ELR (cell line): ENCODE results near the gene ZMIZ1.
"Not testable (repeated sequence)": the region's sequence is repeated elsewhere in the genome, so short reads cannot be mapped to it uniquely, and the experiment has no call there.

Experiments
- DNase-seq: peaks from one replicate; pipeline ENCODE4 v3.0.0-alpha.2; 2015; ENCODE audit warnings: low read depth

ZMIZ1 gene

DNA sequence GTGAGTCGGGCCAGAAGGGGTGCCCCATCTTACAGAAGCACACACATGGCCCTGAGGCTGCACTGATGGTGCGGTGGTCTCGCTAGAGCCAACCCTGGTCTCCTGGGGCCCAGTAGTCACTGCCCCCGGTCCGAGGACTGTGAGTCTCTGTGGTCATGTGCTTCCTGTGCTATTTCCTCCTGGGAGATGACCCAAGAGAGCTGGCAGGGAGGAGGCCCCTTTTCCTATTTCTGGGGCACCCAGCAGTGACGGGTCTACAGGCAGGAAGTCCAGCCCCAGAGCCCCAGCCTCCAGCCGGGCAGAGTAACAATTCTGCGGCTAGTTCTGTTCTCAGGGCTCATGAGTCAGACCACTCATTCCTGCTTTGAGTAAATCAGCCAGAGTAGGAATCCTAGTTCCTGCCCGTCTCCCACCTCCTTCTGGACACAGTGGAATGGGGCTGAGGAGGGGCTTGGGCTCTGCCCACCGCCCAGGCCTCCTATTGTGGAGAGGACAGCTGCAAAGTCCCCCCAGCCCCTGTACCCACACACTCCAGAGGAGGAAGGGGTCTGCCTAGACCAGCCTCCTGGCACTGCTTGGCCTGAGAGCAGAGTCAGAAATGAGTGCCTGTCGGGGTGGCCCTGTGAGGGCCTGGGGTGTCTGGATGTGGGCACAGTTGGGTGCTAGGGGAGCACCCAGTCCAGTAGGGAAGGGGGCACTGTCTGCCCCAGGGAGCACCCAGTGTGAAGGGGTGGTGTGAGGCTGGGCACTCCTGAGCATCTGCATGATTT lies 198.0 kb downstream of the ZMIZ1 start:
- peak; percentile 97 for DNase-seq

DNA sequence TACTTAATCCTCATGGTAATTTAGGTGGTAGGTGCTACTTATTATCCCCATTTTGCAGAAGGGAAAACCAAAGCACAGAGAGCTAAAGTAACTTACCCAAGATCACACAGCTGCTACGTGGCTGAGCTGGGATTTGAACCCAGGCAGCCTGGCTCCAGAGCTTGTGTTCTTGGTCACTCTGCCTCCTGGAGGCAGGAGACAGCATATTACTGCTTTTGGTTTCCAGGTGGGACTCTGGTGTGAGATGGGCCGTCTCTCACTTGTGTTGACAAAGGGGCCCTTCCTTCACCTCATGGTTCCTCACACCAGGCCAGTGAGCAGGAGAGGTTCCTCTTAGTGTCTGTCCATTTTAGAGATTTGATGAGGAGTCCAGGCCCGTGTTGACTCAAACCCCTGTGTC lies 198.7 kb downstream of the ZMIZ1 start:
- DNase-seq: no peak

DNA sequence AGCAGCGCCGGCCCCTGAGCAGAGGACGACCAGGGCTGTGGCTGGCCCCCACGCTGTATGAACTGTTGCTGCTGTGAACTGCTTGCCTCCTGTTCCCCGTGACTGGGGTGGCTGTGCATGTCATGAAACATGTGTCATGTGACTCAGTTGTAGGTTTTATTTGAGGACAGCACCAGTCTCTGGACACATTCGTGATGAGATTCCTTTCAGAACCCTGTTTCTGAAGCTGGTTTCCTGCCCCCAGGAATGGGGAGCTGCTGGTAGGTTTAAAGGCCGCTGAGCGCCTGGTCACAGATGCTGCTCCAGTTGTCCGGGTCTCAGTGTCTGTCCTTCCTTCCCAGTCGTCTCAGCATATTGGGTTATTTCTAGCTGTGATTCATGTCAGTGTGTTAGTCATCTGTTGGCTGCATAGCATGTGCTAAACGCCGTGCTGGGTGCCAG lies 199.4 kb downstream of the ZMIZ1 start:
- peak; percentile 88 for DNase-seq

DNA sequence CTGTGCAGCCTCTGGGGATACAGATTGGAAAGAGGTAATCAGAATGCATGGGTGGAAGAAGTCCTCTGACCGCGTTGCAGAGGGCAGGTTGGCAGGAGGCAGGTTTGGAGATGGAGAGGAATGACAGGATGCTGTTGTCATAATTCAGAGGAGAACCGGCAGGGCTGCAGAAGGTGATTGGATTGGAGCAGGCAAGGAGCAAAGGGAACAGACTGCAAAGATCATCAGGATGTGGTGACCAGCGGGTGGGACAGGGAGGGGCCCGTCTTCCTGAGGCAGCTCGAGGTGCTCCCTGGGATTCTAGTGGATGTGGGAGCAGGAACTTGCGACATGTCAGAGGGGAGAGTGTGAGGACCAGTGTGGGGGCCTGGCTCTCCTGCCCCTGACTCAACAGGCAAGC lies 200.0 kb downstream of the ZMIZ1 start:
- peak; percentile 54 for DNase-seq

DNA sequence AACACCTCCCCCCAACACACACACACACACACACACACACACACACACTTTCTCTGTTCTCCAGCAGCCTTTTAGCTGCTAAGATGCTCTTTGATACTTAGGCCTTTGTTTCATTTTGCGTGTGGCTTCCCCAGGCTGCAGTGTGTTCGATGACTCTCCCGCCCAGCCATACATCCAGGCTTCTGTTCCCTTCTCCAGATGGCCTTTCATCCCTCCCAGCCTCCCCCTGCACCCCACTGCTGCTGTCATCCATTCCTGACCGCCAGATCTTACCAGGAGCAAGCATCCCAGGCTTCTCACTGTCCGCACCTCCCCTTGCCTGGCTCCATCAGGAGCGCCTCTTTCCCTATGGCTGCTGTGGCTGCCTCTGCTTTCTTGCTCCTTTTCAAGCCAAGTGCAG lies 200.7 kb downstream of the ZMIZ1 start:
- no peak for DNase-seq

DNA sequence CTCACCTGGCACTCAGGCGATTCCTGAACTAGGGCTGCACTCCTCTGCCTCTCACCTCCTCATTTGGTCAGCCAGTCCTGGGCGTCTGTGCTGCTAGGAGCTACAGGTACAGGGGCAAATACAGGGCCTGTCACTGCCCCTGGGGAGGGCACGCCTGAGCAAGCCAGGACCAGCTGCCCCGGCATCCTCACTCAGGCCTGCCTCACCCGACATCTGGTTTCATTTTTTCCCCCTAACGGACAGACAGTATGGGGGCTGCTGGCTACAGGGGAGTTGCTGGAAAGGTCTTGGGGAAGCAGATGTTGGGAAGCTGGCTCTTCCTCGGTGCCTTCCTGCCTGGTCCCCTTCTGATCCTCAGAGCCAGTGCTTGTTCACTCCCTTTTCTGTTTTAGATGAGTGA lies 201.2 kb downstream of the ZMIZ1 start:
- no peak for DNase-seq

DNA sequence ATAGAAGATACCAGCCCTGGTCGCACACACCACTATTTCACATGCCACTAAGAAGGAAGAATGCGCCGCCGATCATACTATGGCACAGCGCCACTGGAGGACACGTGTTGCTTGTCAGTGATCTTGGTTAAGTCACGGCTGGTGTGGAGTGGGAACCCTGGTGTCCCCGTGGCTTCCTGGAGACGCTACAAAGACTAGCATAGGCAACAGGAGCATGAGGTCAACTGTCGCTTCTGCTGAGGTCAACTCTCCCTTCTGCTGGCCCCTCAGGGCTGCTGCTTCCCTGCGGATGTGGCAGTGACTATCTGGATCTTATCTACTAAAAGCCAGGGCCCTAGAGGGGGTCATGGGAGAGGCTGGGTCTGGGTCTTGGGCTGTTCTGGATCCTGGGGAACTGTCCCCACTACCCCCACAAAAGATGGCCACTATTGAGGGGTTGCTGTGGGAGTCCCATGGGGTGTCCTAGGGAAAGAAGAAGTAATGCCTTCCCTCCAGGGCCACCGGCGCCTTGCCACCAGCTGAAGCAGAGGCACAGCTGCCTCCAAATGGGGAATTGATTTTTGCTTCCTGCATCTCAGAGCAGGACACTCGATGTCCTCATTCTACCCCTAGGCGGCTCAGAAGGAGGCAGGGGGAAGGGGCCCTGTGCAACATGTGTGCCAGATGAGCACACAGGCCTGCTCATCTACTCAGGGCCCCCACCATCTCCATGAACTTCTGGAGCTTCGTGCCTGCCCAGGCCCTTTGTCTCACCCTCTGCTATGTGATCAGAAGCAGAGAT lies 201.9 kb downstream of the ZMIZ1 start:
- no peak for DNase-seq

DNA sequence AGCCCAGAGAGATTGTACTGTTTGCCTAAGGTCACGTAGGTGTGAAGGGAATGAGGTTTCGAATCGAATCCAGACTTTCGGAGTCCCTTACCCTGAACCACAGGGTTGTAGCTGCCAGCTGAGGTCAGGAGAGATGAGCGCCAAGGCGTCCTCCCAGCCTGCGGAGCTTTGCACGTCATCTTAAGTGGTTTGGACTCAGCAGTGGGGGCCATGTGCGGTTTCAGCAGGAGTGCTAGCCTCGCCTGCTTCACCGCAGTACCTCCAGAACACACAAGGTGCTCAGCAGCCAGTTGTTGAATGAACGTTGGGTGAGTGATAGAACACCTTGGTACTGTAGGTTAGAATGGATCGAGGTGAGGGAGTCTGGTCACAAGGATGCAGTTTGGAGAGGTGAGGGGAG lies 203.6 kb downstream of the ZMIZ1 start:
- DNase-seq: no peak

DNA sequence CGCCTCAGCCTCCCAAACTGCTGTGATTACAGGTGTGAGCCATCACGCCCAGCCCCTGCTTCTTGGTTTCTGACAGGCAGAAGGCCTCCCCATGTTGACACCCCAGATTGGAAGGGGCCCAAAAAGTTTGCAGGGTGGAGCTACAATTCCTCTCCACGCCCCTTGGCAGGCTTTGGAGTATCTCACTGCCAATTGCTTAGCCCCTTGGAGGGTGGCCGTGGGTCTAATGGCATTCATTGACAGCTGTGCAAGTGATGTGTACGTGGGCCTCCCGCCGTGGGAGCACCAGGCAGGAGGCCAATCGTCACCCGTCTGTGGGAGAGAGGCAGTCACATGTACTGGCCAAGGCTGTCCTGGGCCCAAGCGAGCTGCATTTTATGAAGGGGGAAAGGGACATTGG lies 204.8 kb downstream of the ZMIZ1 start:
- DNase-seq: no peak

DNA sequence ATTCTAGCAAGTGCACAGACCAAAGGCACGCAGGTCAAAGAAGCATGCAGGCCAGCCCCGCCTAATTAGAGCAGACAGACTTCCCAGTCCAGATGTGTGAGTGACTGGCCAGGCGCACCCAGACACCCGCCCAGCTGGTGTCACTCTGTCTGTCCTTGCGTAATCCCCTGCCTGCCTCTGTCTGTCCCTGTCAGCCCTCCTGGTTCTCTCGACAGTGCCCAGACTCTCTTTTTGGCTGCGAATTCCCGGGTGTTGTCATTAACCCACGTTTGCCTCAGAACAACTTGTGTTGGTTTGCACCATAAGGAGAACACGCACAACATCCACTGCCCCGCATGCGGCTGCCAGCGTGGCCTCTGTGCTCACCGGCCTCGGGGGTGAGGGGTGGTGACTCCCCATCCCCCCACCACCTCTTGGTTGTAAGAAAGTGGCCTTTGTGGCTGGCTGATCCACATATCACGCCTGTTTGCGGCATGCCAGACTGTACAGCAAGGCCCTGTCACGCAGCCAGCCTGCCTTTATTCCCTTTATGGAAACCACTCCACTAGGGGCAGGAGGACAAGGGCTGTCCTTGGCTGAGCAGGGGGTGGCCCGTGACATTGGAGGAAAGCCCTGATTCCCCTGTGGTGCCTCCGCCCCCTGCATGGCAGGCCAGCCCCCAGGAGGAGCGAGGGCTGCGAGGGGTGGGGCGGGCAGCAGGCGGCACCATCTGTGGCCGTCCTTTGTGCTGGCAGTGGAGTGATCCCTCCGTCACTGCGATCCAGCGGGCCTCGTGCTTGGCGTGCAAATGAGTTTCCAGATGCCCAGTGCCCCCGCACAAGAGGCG lies 205.7 kb downstream of the ZMIZ1 start:
- DNase-seq: no peak

DNA sequence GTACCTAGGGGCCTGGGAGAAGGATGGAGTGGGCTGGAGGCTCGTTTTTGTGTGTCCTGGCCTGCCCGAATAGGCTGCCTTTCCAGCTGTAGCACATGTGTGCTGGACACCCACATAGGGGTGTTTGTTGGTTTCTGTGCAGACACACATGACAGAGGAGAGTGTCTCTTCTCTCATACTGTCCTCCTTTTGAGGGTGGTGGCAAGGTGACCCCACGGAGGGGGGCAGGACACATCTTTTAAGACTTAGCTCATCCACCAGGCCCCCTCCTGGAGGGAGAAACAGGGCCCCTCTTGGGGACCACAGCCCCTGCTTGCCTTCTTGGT lies 206.3 kb downstream of the ZMIZ1 start:
- no peak for DNase-seq

DNA sequence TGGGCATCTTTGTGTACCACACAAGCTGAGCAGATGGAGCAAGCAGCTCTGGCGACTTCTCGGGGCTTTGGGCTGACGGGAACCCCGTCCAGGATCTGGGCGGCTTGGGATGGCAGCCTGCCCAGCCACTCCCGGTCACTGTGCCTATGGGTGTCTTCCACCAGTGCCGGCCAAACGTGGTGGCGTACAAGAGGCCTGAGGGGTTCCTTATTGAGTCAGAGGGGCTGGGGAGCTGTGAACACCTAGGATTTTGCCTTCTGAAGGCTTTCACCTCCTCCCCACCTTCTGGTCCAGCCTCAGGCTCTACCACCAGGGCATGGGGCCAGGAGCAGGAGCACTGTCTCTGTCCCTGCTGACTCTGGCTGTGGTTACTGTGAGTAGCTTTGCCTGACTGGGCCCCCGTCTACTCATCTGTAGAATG lies 206.7 kb downstream of the ZMIZ1 start:
- DNase-seq: no peak

DNA sequence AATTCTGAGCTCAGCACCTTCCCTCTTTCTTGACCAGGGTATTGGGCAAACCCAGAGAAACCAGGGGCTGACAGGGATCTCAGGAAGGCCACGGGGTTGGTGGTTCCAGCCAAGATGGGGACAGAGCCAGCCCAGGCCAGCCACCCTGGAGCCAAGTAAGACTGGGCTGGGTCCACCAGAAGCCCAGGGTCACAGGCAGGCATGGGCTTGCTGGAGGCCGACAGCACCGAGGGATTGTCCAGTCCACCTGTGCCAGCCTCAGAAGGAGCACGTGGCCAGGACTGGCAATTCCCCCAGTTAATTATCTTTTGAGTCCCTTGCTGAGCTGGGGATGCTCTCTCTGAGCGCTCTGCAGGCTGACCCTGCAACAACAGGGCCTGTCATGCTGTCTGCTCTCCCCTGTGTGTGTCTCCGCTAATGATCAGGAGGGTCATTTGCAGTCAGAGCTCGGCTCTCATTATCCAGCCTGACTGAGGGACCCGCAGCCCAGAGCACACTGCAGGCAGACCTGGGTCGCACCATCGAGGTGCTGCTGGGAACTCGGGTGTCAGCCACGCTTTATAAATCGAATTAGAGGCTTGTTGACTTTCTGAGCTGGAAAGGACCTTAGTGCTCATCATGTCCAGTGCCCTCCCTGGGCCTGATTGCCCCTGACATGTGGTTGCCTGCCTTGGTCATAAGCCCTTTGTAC lies 209.0 kb downstream of the ZMIZ1 start:
- DNase-seq: no peak

DNA sequence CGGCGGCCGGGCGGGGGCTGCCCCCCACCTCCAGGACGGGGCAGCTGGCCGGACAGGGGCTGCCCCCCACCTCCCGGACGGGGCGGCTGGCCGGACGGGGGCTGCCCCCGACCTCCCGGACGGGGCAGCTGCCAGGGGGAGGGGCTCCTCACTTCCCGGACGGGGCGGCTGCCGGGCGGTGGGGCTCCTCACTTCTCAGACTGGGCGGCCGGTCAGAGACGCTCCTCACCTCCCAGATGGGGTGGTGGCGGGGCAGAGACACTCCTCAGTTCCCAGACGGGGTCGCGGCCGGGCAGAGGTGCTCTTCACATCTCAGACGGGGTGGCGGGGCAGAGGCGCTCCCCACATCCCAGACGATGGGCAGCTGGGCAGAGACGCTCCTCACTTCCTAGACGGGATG lies 210.3 kb downstream of the ZMIZ1 start:
- not testable (repeated sequence) for DNase-seq

DNA sequence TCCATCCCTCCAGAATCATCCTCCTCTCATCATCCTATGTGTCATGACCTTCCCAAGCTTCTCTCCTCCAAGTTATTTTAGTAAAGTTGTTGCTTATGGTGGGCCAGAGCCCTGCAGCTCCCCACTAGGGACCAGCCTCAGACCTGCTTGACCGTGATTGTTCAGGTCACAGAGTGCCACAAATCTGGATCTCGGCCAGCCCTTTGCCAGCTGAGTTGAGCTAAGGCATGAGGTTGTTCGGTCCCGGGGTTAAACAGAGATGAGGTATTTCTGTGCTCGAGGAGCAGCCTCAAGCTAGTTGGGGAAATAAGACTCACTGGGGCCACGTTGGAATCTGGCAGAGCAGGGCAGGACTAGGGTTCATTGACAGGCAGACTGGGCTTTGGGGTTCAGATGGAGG lies 212.2 kb downstream of the ZMIZ1 start:
- no peak for DNase-seq

DNA sequence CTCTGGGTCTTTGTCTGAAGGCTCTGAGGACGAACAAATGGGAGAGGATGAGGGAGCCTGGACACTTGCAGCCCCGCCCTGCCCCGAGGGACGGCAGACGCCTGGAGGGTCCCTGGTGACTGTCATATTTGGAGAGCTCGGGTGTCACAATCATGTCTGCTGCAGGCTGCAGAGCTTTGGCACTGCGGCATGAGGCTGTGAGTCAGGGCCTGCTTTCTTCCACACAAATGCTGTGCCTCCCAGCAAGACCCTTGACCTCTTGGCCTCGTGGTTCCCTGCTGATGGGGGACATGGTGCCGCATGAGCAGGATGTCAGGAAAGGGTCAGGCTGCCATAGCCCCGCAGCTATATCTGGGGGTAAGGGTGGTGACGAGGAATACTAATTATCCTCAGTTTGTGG lies 213.6 kb downstream of the ZMIZ1 start:
- peak; percentile 33 for DNase-seq

DNA sequence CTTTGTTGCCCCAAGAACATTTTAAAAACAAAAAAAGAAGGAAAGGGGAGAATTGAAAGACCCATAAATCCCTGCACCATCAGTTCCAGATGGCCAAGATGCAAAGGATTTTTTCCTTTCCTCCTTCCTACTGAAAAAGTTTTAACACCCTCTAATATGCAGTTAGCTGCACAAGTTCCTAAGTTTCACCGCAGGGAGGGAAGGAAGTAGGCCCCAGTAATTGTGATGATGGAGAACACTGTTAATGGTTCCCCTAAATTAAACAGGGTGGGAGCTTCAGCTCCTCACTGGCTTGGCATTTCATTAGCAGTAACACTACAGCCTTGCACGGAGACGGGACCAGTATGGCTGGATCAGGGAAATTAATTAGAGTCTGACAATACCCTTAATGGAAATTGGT lies 214.8 kb downstream of the ZMIZ1 start:
- no peak for DNase-seq

DNA sequence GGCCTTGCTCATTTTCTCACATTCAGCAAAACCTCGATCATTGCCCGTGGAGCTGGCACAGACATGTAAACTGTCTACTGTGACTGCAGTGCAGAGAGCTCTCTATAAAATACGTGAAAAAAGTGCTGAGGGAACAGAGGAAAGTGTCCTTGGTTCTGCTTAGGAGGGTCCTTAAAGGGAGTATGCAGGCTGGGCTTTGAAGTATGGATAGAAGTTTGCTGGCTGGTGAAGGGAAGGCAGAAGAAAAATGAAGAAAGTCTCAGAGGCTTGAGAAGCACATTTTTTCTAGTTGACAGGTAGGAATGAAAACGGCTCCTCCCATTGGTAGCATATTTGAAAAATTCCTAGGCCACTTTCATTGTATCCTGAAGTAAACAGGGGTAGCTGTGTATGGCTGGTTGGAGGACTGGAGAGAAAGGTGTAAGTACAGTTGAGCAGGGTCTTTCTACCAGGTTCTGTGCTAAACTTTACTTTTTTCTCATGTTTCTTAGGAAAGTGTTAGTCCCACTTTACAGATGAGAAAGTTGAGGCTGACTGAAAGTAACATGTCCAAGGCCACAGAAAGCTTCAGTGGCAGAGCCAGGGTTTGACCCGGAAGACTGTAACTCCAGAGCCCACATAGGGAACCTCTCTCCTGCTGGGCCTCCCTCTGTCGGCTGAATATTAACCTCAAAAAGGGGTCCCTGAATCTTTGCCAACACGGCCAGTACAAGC lies 215.5 kb downstream of the ZMIZ1 start:
- DNase-seq: no peak

DNA sequence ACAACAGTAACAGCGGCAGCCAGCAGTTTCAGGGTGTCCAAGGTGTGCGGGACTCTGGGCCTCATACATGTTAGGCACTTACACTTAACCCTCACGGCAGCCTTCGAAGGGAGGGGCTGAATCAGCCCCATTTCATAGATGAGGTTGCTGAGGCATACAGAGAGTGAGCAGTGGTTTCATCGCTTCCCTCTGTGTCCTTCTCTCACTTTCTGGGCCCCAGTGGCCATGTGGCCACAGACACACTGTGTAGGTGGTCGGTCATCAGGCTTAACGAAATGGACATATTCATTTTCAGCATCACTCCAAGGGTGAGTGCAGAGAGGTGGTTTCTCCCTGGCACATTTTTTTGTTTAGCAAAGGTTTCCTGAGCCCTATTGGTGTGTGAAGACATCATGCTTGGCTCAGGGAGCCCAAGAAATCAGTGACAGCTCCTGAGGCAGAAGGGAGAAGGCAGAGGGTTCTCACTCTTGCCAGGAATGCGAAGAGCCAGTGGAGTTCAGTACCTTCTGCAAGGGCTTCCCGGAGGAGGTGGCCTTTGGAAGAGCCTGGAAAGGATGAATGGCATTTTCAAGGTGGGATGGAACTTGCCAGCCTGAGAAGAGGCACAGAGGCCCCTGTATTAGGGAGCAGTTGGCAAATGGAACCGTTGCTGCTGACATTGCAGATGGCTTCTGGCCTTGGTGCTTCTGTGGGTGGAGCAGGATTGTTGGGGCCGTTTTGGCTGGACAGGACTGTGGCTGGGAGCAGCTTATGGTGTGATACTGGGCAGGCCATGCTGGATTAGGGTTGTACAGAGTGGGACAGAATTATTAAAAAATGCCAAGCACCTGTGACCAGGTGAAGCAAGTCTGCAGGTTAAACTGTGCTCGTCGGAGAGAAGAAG lies 216.8 kb downstream of the ZMIZ1 start:
- DNase-seq: no peak

DNA sequence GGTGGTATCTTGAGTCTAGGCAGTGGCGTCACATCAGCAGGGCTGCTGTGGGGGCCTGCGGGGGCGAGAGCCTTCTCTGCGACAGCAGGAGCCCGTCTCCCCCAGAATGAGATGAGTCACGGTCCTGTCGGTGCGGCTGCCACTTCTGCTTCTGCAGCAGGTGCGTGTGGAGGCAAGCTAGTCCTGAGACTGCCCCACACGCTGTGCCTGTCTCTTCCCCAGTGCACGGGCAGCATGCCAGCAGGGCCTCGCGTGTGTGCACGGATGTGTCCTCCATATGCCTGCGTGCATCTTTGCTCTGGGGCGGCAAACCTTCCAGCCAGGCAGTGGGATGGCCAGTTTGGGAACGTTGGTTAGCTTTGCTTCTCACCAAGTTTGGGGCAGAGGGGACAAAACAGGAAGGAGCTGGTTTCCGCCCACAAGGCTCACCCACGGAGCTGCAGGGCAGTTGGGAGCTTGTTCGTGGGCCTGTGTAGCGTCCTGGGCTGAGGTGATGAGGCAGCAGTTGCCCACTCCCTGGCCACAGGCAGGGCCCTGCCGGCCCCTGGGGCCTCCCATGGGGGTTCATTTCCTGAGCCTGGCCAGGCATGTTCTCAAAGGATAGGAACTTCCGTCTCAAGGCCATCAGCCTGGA lies 217.7 kb downstream of the ZMIZ1 start:
- DNase-seq: no peak
